Stimulated activated naive CD4-positive, alpha-beta T cell treated with Interleukin-2 at 50 U/mL for 16 hours (primary cell): ENCODE data around the gene MAP3K7CL.

Experiments used
- DNase-seq: peaks from one replicate; lab custom pipeline; 2025; lab: John Stamatoyannopoulos, UW

The MAP3K7CL gene

DNA sequence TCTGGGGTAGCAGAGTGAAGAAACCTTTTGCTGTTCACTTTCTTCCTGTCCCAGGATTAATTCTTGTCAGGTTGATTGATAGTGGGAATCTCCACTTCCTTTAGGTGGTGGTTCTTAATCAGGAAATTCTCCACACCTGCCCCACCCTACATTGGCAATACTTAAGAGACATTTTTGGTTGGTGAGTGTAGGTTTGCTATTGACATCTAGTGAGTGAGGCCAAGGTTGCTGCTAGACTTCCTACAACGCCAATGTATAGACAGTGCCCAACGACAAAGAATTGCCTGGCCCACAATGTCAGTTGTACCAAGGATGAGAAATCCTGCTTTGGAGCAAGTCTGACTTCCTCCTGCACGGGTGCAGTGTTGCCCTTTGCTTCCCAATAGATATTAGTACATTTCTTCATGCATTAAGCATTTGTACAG, 38.5 kb downstream of the MAP3K7CL start:
- DNase-seq: no peak

DNA sequence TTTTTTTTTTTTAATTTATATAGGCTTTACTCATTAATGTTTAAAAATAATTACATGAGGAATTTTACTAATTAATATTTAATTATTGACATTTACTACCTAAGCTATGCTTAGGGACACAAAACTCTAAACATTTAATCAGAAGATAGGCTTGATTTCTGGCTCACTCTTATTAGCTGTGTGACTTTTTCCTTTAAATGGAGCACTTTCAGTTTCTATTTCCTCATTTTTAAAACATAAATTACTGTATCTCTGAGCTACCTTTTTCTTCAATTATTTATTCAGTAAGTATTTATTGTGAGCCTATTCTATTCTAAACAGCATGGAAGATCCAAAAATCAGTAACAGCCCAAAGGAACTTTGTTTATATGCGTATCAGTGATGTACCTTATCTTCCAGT, 40.5 kb downstream of the MAP3K7CL start:
- DNase-seq: no peak

DNA sequence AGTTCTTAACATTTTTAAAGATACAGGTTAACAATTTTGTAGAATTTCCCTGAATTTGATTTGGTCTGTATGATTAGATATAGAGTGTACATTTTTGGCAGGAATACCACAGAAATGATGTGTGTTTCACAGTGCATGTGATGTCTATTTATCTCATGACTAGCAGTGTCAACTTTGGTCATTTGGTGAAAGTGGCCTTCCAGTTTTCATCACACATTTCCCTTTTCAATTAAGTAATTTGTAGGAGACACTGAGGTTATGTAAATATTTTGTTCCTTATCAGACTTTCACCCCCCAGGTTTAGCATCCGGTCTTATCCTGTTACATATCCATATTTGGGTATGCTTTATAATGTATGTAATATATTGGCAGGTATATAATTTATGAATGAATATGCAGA, 41.8 kb downstream of the MAP3K7CL start:
- no peak for DNase-seq

DNA sequence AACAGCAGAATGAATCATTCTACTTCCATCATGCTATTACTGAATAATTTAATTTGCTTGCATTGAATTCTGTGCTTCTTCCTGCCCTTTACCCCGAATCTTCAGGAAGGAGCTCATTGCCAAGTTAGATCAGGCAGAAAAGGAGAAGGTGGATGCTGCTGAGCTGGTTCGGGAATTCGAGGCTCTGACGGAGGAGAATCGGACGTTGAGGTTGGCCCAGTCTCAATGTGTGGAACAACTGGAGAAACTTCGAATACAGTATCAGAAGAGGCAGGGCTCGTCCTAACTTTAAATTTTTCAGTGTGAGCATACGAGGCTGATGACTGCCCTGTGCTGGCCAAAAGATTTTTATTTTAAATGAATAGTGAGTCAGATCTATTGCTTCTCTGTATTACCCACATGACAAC, 44.2 kb downstream of the MAP3K7CL start:
- no peak for DNase-seq

DNA sequence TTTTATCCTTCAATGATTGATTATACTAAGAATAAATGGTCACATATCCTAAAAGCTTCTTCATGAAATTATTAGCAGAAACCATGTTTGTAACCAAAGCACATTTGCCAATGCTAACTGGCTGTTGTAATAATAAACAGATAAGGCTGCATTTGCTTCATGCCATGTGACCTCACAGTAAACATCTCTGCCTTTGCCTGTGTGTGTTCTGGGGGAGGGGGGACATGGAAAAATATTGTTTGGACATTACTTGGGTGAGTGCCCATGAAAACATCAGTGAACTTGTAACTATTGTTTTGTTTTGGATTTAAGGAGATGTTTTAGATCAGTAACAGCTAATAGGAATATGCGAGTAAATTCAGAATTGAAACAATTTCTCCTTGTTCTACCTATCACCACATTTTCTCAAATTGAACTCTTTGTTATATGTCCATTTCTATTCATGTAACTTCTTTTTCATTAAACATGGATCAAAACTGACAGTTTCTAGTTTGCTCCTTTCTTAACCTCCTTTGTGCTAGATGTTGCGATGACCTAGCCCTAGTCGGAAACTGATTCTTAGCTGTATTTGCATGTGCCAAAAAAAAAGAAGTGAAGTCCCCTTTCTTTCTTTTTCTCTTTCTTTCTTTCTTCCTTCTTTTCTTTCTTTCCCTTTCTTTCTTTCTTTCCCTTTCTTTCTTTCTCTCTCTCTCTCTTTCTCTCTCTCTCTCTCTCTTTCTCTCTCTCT, 45.1 kb downstream of the MAP3K7CL start:
- DNase-seq: no peak

DNA sequence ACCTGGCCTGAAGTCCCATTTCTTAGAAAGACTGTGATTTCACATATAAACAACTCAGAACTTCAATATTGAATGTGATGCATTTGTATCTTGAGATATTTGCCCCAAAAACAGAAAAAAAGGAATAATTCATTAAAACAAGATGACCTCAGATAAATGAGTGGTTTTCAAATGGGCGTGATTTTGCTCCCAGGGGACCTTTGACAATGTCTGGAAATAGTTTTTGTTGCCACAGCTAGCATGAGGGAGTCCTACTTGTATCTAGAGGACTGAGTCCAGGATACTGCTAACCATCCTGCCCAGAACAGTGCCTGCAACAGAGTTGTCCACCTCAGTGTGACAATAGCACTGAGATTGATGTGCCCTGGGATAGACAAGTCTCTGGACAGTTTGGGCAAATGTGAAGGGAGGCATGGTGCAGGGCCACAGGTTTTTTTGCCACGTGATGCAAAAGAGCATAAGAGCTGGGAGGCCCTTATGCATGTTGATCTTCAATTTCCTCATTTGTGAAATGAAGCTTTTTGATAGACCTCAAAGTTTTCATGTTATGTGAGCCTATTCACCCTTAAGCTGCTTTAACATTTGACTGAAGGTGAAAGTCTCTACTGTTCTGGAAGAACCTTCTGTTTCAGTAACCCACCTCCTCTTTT, 46.2 kb downstream of the MAP3K7CL start:
- no peak for DNase-seq

DNA sequence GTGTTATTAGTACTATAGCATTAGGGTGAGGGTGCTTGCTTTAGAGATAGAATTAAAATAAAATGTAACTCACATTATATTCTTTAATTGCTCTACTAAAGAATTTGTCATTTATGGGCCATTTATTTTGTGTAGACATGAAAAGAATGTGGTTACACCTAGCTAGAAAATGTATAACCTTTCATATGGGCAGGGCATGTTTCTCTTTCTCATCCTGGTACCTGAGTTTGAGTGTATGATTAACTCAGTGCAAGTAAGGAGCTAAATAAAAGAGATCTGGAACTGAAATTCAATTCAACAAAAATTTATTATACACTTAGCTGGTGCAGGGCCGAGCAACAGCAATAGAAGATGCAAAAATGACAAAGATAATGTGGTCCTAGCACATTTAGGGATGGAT, 47.4 kb downstream of the MAP3K7CL start:
- no peak for DNase-seq

DNA sequence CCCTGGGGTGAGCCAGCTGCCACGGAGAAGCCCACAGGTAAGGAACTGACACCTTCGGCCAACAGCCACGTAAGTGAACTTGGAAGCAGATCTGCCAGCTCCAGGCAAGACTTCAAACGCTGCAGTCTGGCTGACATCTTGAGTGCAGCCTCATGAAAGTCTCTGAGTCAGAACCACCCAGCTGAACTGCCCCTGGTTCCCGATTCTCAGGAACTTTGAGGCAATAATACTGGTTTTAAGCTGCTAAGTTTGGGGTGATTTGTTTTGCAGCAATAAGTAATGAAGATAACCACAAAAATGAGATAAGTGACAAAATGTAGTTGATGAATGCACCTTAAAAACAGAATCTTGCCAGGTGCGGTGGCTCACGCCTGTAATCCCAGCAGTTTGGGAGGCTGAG, 48.5 kb downstream of the MAP3K7CL start:
- DNase-seq: no peak

DNA sequence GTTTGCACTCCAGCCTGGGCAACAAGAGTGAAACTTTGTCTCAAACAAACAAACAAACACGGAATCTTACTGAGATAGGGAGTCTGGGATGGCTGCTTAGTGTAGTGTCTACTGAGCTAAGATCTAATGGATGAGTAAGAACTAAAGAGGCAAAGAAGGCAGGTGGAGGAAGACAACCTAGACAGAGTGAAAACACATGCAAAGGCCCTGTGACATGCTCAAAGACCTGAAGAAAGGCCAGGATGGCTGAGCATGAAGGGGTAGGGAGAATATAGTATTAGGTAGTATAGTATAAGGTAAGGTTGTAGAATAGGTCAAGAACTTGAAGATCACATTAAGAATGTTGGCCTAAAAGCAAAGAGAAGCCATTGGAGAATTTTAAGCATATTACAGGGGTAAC, 49.1 kb downstream of the MAP3K7CL start:
- no peak for DNase-seq

DNA sequence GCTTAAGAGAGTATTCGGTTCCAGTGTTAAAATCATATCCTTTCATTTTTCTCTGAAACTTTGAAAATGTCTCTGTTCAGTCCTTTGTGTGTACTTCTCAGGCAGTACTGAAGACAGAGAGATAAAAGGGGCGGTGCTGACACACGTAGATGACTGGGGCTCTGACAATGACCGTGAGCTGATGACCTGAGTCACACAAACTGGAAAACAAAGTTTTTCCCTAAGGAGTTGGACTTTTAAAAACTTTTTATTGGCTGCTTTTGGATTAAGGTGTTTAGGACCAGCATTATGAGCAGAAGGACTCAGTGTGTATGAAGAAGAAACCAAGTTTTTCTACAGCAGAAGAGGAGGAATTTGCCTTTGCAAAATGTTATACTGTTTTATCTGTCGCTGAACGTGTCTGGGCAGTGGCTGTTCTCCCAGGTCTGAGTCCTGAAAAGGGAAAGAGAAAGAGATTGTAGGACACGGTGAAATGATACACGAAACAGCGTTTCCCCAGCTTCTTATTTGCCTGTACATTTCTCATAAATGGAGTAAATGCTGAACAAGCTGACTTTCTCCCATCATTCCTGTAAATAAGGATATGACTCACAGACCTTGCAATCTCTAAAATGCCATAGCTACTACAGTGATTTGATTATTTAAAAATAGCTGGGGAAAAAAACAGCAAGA, 51.5 kb downstream of the MAP3K7CL start:
- DNase-seq: no peak

DNA sequence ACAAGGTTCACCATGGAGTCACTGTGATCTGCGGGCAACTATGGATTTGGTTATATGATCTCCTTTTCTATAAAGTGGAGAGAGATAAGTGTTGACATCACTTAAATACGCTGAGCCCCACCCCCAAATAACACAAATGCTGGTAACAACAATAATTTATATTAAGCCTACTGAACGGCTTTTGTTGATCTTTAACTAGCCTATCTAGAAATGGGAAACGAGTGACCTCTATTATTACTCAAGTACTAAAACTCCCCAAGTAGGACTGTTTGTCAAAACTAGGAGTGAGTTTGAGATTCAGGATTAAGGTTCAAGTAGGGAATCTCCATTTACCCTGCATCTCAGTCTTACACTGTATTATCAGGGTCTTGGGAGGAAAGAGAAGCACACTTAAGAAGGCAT, 52.2 kb downstream of the MAP3K7CL start:
- no peak for DNase-seq

DNA sequence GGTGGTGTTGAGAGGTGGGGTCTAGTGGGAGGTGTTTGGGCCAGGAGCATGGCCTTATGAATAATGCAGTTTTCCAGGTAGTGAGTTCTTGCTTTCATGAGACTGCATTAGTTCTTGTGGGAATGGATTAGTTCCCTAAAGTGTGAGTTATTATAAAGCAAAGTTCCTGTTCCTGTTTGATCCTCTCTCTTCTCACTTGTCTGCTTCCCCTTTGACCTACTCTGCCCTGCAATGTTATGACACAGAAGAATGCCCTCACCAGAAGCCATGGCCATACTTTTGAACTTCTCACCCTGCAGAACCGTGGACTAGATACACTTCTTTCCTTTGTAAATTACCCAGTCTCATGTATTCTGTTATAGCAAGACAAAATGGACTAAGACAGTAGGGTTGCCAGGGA, 53.6 kb downstream of the MAP3K7CL start:
- no peak for DNase-seq

DNA sequence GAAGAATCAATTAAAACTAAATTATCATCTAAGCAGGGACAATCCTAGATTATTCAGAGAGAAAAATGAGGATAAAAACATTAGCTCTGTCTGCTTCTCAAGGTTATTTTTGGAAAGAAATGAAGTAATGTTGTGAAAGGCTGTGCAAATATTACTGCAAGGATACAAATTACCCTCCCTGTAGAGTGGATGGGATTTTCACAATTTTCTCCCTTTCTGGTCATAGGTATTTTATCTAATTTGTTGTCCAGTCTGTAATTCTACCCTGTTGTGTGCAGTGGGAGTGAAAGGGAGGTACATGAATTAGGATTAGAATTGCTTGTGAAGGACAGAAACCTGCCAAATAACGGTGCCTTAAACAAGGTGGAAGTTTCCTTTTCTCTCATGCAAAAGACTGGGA, 54.7 kb downstream of the MAP3K7CL start:
- DNase-seq: no peak

DNA sequence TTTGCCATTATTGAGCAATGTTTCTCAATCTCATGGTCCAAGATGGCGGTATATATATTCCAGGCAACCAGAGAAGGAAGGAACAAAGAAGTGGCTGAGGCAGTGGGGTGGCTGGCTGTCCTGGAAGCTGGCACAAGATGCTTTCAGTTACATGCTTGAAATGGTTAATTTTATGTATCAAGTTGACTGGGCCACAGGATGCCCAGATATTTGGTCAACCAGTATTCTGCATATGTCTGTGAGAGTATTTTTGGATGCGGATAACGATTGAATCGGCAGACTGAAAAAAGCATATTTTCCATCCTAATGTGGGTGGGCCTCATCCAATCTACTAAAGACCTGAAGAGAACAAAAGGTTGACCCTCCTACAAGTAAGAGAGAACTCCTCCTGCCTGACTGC, 55.2 kb downstream of the MAP3K7CL start:
- DNase-seq: no peak

DNA sequence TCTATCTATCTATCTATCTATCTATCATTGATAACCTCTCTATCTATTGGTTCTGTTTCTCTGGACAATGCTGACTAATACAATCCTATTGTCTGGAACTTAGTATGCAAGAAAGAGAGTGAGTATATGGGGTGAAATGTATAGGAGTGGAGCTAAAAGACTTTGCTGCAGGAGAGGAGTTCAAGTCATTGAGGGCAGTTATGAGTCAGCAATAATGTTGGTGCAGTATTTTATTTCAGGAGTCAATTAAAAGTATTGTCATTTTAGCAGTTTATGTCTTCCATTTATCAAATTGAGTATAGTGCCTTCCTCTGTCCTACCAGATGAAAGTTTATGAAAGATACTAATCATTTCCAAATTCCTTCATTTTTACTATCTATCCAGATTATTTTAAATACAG, 55.8 kb downstream of the MAP3K7CL start:
- DNase-seq: no peak

DNA sequence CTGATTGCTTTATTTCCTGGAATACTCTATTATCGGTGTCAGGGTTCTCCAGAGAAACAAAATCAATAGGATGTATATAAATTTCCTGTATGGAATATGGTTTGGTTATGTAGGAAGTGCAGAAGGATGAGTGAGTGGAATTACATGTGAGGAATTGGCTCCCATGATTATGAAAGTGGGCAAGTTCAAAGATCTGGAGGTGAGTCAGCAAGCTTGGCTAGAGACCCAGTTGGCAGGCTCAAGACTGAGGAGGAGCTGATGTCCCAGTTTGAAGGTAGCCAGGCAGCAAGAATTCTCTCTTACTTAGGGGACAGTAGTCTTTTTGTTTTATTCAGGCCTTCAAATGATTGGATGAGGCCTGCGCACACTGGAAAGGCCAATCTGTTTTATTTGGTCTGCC, 57.5 kb downstream of the MAP3K7CL start:
- DNase-seq: no peak

DNA sequence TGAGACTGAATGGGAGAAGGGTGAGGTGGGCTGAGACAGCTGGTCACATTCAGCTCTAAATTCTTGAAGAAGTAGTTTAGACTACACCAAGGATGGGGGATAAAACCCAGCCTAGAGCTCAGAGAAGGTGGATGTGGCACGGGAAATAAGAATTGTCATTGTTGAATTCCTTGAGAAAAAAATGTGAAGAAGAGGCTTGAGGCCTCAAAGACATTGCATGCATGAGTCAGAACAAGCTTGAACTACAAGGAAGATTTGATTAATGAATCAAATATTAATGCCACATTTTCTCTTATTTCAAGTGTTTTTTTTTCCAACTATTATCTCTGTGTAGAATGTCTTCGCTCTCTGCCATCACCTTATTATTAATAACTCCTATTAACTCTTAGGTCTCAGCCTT, 58.9 kb downstream of the MAP3K7CL start:
- no peak for DNase-seq

DNA sequence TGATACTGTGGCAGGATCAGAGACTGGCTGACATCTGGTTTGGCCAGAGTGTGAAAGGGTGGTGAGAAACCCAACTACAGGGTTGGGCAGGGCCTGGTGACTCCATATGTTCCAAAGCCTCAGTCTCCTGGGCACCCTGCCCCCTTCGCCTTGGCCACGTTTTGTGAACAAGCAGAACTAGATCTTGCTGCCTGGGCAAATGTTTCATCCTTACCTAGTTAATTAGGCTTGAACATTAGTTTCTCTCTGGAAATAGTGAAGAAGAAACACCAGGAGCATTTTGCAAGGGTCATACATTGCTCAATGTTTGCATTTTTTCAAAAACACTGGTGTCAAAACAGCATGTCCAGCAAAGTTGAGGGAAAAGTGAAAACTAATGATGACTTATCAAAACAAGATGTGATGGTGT, 60.5 kb downstream of the MAP3K7CL start:
- no peak for DNase-seq

DNA sequence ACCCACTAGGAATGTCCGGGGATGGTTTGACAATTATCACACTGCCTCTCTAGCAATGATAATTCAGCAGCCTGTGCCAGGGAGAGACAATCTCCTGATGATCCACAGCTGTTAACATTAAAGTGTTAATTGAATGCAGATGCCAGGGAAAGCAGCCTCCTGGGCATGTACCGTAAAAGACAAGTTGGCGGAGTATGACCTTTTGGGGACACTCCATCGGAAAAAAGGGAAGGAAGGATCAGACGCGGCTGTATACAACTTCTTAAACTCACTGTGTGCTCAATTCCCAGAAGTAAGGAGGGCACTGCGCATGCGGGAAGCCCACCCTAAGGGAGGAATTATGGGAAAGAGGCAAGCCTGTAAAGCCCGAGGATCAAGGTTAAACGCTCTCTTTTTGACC, 62.6 kb downstream of the MAP3K7CL start:
- no peak for DNase-seq

DNA sequence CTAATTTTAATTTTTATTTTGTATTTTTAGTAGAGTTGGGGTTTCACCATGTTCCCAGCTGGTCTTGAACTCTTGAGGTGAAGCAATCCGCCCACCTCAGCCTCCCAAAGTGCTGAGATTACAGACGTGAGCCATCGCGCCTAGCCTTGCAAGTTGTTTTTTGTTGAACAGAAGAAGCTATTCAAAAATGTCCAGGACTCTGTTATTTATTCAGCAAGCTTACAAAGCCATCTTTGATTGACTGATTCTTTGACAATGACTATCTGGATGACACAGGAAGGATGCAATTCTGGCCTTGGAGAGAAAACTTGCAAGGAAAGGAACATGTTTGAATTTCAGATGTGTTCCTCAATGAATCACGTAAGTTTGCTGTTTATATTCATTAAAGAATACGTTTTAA, 63.5 kb downstream of the MAP3K7CL start:
- DNase-seq: no peak

DNA sequence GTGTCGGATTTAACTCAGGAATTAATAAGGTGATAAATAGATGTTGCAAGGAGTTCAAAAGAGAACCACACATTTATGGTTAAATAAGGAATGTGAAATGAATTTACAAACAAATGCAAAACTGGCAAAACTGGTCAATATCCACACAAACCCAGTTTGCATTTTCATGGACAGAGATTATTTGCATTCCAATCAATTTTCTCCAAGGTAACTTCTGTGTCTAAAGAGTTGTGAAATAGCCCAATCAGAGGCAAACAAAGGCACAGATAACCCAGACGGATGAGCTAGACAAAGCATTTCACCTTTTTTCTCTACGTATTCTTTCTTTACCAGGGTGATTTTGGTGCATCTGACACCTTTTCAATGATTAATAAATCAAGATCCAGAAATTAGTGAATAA, 63.9 kb downstream of the MAP3K7CL start:
- DNase-seq: no peak

DNA sequence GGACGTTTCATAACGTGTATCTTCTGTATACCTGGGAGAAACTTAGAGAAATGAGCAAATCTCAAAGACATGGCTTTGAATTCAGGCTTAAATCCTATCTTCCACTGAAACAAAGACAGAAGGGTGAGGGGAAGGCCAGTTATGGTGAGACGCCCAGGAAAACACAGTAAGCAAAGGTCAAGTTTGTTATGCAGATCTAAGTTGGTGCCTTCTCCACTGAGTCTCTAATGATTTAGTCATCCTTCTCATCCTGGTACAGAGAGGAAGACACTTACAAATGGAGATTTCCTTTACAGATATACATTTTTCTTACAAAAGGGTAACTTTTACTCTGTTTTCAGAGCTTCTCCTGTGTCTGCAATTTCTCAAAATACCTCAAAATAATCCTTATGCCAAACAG, 64.4 kb downstream of the MAP3K7CL start:
- DNase-seq: no peak

DNA sequence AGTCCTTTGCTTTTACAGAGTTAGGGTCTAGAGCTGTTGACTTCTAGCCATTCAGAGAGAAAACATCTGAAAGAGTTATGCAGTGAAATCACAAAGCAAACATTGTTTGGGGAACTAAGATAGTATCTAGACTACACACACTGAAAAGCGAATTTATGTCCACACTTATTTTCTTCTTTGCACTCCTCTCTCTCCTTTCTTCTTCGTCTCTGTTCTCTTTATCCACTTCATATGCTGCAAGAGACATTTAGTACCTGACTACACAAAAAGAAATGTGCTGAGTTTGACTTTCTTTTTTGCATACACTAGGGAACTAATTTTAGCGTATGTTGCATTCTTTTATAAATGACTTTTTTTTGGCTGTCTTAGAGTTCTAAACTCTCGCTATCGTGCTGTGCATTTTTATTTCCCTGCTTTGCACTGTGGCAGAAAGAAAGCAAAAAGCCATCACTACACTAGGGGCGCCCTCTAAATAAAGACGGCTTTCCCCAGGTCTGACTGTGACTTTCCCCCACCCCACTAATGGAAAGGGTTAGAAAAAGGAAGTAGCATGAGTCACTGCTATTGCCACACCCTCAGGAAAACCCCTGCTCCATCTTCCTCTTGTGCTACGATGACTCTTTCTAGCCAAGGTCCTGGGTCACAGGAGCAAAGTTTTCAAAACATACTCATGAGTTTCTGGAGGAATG, 65.7 kb downstream of the MAP3K7CL start:
- DNase-seq: peak; percentile 75
